ENCODE measurements around the gene FBXO15. TPM values are rescaled to one million over a fixed set of nuclear protein-coding genes. Genes with fewer than 3 reads are reported as not detected.

Gene FBXO15, protein sequence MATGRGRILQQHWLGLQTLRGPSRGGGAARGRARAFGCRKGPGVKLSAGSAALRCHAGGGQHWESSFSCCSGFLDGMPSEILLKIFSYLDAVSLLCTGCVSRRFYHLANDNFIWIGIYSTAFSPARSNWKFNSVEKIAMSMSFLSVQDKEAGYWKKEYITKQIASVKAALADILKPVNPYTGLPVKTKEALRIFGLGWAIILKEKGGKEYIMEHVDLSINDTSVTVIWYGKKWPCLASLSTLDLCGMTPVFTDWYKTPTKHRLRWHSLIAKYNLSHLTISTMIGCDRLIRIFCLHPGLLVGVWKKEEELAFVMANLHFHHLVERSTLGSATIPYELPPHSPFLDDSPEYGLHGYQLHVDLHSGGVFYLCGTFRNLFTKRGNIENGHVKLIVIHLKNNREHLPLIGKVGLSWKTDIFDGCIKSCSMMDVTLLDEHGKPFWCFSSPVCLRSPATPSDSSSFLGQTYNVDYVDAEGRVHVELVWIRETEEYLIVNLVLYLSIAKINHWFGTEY
- total RNA-seq (2022; extraction: Qiagen RNA extraction) = 0.67 to 1.1 TPM (median 0.92 TPM) in 5 replicates

DNA sequence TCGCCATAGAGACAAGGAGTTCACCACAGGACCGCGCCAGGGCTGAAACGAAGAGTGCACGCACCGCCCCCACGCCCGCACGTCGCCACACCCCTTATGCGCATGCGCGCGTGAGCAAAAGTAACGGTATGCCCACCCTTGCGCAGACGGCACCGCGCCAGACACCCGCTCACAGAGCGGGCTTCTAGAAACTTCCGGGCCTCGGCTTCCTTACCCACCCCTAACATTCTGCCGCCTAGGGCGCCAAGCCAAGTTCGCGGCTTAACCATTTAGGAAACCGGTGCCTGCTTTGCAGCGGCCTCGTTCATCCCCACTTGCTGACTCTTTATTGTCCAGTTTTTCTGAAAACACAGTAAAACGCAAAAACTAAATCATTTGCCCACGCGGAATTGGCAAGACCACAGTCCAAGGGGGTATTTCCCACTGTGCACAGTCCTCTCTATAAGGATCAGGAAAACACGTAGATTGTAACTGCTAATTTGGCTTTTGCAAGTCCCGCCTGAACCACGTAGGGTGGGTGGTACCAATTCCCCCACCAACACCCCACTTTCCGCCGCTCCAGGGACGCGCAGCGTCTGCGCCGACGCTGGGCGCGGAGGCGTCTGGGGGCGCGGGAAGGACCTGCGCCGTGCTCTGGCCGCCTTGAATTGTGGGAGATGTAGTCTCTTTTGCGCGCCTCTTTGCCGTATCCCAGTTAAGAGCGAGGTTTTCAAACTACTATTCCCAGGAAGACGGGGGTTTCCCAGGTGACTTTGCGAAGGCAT lies at the start of gene FBXO15, which contains the start of gene TIMM21:
FBXO15 (minus strand) TSS at position 56 of the 764 bp plus-strand sequence; CDS start at position 7, 49 bp downstream.
TIMM21 (plus strand) TSS at position 745 of the 764 bp plus-strand sequence. CDS start 286 bp downstream, outside the sequence.

Other genes with a start within 250 kb of the FBXO15 start
- gene TIMM21, start 689 bp upstream of the FBXO15 start, total RNA-seq (2022; extraction: Qiagen RNA extraction) = 50.0 to 61.7 TPM (median 58.3 TPM) in 5 replicates
- gene CYB5A, start 144.1 kb upstream of the FBXO15 start, total RNA-seq (2022; extraction: Qiagen RNA extraction) = 123 to 133 TPM (median 129 TPM) in 5 replicates
- gene C18orf63, start 168.0 kb upstream of the FBXO15 start, total RNA-seq (2022; extraction: Qiagen RNA extraction) = not detected in 5 replicates